Measurements from ENCODE around the gene UBR2. TPM values are rescaled to one million over a fixed set of nuclear protein-coding genes. Genes with fewer than 3 reads are reported as not detected.

Gene UBR2
- total RNA-seq, 4 donors from 2014 or later: 29.2 to 39.5 (median 30.6) TPM

DNA sequence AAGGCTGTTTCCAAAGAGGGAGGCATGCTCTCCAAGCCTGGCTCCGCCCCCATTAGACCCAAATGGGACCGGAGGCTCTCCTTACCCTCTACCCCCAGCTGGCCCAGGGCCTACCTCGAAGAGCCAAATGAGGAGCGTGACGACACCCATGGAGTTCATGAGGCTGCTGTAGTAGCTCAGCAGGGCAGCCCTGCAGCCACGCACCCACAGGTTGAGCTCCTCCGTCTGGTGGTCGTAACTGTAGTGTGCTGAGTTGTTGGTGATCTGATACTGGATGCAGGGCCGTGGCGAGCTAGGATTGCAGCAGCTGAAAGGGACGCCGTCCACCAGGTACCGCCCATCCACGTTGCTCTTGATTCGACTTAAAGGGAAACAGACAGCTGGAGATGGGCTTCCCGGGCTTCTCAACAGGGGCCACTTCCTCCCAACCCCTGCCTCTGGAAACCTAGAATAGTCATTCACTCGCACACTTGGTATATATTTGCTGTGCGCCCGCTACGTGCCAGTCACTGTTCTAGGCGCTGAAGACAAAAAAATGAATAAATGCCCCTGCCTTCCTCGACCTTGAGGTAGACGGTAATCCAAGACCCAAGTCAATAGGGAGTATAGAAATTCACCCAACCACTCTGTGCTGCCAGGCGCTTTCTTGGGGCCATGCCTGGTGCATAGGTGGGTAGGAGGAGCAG, 140.6 kb downstream of the UBR2 start:
- WGBS, 2 donors: 42 to 52% methylated on average over 17 to 24 of the region's 24 CpGs
- TF ChIP-seq, protein P1, sequence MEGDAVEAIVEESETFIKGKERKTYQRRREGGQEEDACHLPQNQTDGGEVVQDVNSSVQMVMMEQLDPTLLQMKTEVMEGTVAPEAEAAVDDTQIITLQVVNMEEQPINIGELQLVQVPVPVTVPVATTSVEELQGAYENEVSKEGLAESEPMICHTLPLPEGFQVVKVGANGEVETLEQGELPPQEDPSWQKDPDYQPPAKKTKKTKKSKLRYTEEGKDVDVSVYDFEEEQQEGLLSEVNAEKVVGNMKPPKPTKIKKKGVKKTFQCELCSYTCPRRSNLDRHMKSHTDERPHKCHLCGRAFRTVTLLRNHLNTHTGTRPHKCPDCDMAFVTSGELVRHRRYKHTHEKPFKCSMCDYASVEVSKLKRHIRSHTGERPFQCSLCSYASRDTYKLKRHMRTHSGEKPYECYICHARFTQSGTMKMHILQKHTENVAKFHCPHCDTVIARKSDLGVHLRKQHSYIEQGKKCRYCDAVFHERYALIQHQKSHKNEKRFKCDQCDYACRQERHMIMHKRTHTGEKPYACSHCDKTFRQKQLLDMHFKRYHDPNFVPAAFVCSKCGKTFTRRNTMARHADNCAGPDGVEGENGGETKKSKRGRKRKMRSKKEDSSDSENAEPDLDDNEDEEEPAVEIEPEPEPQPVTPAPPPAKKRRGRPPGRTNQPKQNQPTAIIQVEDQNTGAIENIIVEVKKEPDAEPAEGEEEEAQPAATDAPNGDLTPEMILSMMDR (IDR thresholded peaks at IDR 0.05): no peak
- TF ChIP-seq POLR2A (IDR thresholded peaks at IDR 0.05): no peak
- no peak for TF ChIP-seq EP300 (IDR thresholded peaks at IDR 0.05)
- H3K4me1 ChIP-seq: no peaks in the 10 kb centered on the region
- H3K36me3 ChIP-seq: no peaks in the 10 kb centered on the region
- peak overlapping the region in 2 of 4 donors; percentile 11 to 12 for H3K4me3 ChIP-seq
- no peak for DNase-seq (ENCODE audit: low spot score in 2 of 2)
- H3K27me3 ChIP-seq: no peaks in the 10 kb centered on the region
- H3K9me3 ChIP-seq: no peaks in the 10 kb centered on the region
- H3K27ac ChIP-seq: no peak overlapping the region

DNA sequence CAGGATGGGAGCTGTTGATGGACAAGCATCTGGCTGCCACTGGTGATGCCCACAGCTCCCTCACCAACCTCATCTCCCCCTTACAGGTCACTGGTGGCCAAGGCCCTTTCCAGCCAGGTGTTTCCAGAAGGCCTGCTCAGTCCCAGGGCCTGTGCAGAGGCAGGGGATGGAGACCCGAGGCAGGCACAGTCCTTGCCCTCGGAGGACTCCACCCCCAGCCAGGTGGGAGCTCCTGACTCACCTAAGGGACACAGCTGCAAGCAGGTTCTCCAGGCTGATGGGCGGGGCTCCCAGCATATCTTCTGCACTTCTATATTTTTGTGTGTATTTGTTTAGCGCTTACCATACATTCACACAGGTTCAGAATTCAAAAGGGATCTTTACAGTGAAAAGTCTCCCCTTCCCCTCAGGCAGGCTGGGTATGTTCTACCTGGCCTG, 141.1 kb downstream of the UBR2 start:
- no peaks in the 10 kb centered on the region for H3K9me3 ChIP-seq
- no peak for DNase-seq (ENCODE audit: low spot score in 2 of 2)
- H3K36me3 ChIP-seq: no peaks in the 10 kb centered on the region
- H3K4me1 ChIP-seq: no peaks in the 10 kb centered on the region
- H3K27me3 ChIP-seq: no peaks in the 10 kb centered on the region
- TF ChIP-seq EP300 (IDR thresholded peaks at IDR 0.05): no peak
- no peak for TF ChIP-seq POLR2A (IDR thresholded peaks at IDR 0.05)
- TF ChIP-seq, protein P1 (IDR thresholded peaks at IDR 0.05): no peak
- no peak overlapping the region for H3K4me3 ChIP-seq
- H3K27ac ChIP-seq: no peak overlapping the region
- WGBS, 2 donors: 82 to 83% methylated on average over 2 to 4 of the region's 4 CpGs

DNA sequence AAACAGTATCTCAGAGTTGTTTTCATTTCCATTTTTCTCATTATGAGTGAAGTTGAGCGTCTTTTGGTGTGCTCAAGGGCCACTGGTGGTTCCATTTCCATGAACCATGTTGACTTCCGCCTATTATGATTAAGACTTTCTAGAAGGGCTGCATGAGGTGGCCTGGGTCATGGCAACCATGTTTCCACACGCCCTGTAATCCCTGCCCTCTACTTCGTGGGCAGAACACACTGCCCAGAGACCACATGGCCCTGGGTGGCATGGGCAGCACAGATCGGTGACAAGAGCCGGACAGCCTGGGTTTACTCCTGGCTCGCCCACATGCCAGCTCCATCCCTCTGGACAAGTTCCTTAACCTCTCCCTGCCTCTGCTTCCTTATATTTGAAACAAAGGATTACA, 143.8 kb downstream of the UBR2 start:
- 88 to 89% methylated on average over 7 of the region's 7 CpGs for WGBS, 2 donors

DNA sequence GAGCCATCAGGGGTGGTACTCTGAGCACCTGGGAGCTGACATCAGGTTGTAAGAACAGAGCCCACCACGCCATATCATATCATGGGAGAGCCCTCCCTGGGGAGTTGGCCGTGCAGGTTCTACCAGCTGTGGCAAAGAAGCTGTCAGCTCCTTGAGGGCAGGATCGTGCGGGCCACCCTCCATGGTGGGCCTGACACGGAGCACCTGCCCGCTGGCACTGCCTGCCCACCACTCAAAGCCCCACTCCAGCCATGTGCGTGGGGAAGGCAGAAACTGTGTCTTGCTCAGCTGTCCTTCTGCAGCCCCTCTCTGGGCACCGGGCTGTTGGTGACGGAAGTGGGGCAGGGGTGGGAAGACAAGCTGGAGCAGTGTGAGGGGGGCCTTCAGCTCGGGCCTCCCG, 144.3 kb downstream of the UBR2 start:
- H3K4me3 ChIP-seq: no peak overlapping the region
- TF ChIP-seq, protein P1 (IDR thresholded peaks at IDR 0.05): no peak
- no peak for TF ChIP-seq POLR2A (IDR thresholded peaks at IDR 0.05)
- no peak for TF ChIP-seq EP300 (IDR thresholded peaks at IDR 0.05)
- no peak overlapping the region for H3K27ac ChIP-seq
- WGBS, 2 donors: 90 to 98% methylated on average over 8 to 10 of the region's 11 CpGs
- no peak for DNase-seq (ENCODE audit: low spot score in 2 of 2)
- H3K9me3 ChIP-seq: peaks cover 0 to 16% (median 0%) of the 10 kb centered on the region in 4 donors
- no peaks in the 10 kb centered on the region for H3K27me3 ChIP-seq
- peaks cover 0 to 12% (median 0%) of the 10 kb centered on the region in 3 donors for H3K36me3 ChIP-seq
- no peaks in the 10 kb centered on the region for H3K4me1 ChIP-seq

More for the DNA sequence above, 143.8 kb downstream of the UBR2 start:
- DNase-seq (ENCODE audit: low spot score in 2 of 2): no peak
- Histone ChIP-seq H3K4me1 (no peaks in the 10 kb centered on the region), H3K9me3 (peaks cover 0 to 16% (median 0%) of the 10 kb centered on the region in 4 donors), H3K27me3 (no peaks in the 10 kb centered on the region), H3K27ac (no peak overlapping the region), H3K4me3 (no peak overlapping the region), H3K36me3 (peaks cover 0 to 12% (median 0%) of the 10 kb centered on the region in 3 donors)
- TF ChIP-seq, protein P1 (IDR thresholded peaks at IDR 0.05): no peak
- TF ChIP-seq POLR2A (IDR thresholded peaks at IDR 0.05) (no peak), EP300 (IDR thresholded peaks at IDR 0.05) (no peak)

DNA sequence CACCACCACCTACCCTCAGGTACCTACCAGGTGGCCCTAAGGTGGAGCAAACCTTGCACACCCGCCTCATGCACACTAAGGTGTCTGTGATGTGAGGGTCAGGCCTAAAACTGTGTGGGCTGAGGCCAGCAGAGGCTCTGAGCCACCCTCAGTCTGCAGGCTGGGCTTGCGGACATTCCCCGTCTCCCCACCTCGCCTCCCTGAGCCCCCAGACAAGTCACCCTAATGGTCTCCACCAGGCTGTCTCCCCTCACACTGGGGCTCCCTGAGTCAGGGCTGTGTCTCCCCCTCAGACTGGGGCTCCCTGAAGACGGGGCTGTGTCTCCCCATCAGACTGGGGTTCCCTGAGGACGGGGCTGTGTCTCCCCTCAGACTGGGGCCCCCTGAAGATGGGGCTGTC, 146.0 kb downstream of the UBR2 start:
- WGBS, 2 donors: 92 to 93% methylated on average over 5 to 6 of the region's 6 CpGs
- Histone ChIP-seq H3K9me3 (peaks cover 0 to 16% (median 0%) of the 10 kb centered on the region in 4 donors), H3K27ac (no peak overlapping the region), H3K4me3 (no peak overlapping the region), H3K27me3 (no peaks in the 10 kb centered on the region), H3K4me1 (no peaks in the 10 kb centered on the region), H3K36me3 (peaks cover 0 to 12% (median 0%) of the 10 kb centered on the region in 3 donors)
- DNase-seq (ENCODE audit: low spot score in 2 of 2): no peak
- TF ChIP-seq POLR2A (IDR thresholded peaks at IDR 0.05) (no peak), EP300 (IDR thresholded peaks at IDR 0.05) (no peak)
- TF ChIP-seq, protein P1 (IDR thresholded peaks at IDR 0.05): no peak

Data from tibial nerve (tissue), 4 donors.